Thoracic aorta (tissue), 2 donors: Measurements from ENCODE around the gene HAX1. TPM values are rescaled to one million over a fixed set of nuclear protein-coding genes. Genes with fewer than 3 reads are reported as not detected.
"Not testable (repeated sequence)": the region's sequence is repeated elsewhere in the genome, so short reads cannot be mapped to it uniquely, and the experiment has no call there.

ENCODE experiments used
- ATAC-seq: fragments of 150-250 bp; one replicate; pipeline ENCODE4 v1.8.0; 2017; ENCODE audit warnings: low read depth; ENCODE audit not compliant: insufficient number of reproducible peaks, low FRiP score
- DNase-seq: peaks from one replicate; pipeline ENCODE4 v3.0.0-alpha.2; 2020; ENCODE audit warnings: low spot score
- H3K27ac ChIP-seq, 2 donors: fragments of 200-600 bp; sonication (generic); 1 replicate in 1 of 2; 2 replicates in 1 of 2; pipeline ENCODE4 v1.5.1; 2016; ENCODE audit warnings: mild to moderate bottlenecking in 2 of 2, moderate library complexity in 2 of 2
- H3K27me3 ChIP-seq: fragments of 200-600 bp; sonication (generic); replicated peaks from 2 replicates; pipeline ENCODE4 v1.6.0; 2016; ENCODE audit warnings: mild to moderate bottlenecking; ENCODE audit not compliant: insufficient read depth
- H3K36me3 ChIP-seq: fragments of 200-600 bp; sonication (generic); one replicate; pipeline ENCODE4 v1.5.1; 2016
- H3K4me1 ChIP-seq, 2 donors: fragments of 200-600 bp; sonication (generic); 1 replicate in 1 of 2; 2 replicates in 1 of 2; pipeline versions ENCODE4 v1.5.1 to v1.6.0; 2016; ENCODE audit warnings: low read depth in 2 of 2, mild to moderate bottlenecking in 1 of 2; ENCODE audit not compliant: control insufficient read depth in 1 of 2
- H3K4me3 ChIP-seq: fragments of 200-600 bp; sonication (generic); 2 replicates; pipeline ENCODE4 v1.5.1; 2016; ENCODE audit warnings: mild to moderate bottlenecking
- H3K9me3 ChIP-seq: fragments of 200-600 bp; sonication (generic); 2 replicates; pipeline ENCODE4 v1.5.1; 2016
- total RNA-seq, 2 donors: library from RNA; depleted of rRNA; stranded (reverse); fragments of >200 nt; gene quantifications; one replicate each; pipeline versions ENCODE4 v1.1.0 to v1.2.3, GENCODE V29; 2016
- TF ChIP-seq, protein P1 (sequence below): fragments of 200-600 bp; sonication (generic); IDR thresholded peaks from one replicate; pipeline ENCODE4 v1.5.1; 2019; ENCODE audit warnings: antibody characterized with exemption

The HAX1 gene
- total RNA-seq, 2 donors from 2014 or later: 82.4 to 91.4 TPM

DNA sequence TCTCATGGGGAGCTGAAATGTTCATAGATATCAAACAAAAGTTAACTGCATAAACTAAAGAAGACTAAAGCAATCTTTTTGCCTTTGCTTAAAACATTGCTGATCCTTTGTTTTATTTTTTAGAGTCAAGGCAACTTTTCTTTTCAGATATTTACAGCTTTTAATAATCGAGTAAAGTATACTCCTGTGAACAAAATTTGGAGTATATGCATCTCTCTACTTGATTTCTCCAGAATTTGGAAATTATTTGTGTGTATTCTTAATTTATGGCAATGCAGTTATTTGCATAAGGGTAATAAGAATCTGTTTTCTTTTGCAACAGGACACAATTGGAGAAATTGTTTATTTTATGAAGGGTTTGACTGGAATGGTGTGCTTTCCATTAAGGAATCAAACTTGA, 44.3 kb downstream of the HAX1 start:
- DNase-seq: no peak
- no peaks in the 10 kb centered on the region for H3K36me3 ChIP-seq
- no peaks in the 10 kb centered on the region for H3K4me1 ChIP-seq
- ATAC-seq: no peak
- no peak overlapping the region for H3K27ac ChIP-seq
- no peaks in the 10 kb centered on the region for H3K27me3 ChIP-seq
- H3K9me3 ChIP-seq: no peaks in the 10 kb centered on the region
- TF ChIP-seq, protein P1, sequence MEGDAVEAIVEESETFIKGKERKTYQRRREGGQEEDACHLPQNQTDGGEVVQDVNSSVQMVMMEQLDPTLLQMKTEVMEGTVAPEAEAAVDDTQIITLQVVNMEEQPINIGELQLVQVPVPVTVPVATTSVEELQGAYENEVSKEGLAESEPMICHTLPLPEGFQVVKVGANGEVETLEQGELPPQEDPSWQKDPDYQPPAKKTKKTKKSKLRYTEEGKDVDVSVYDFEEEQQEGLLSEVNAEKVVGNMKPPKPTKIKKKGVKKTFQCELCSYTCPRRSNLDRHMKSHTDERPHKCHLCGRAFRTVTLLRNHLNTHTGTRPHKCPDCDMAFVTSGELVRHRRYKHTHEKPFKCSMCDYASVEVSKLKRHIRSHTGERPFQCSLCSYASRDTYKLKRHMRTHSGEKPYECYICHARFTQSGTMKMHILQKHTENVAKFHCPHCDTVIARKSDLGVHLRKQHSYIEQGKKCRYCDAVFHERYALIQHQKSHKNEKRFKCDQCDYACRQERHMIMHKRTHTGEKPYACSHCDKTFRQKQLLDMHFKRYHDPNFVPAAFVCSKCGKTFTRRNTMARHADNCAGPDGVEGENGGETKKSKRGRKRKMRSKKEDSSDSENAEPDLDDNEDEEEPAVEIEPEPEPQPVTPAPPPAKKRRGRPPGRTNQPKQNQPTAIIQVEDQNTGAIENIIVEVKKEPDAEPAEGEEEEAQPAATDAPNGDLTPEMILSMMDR: no peak
- H3K4me3 ChIP-seq: no peak overlapping the region

DNA sequence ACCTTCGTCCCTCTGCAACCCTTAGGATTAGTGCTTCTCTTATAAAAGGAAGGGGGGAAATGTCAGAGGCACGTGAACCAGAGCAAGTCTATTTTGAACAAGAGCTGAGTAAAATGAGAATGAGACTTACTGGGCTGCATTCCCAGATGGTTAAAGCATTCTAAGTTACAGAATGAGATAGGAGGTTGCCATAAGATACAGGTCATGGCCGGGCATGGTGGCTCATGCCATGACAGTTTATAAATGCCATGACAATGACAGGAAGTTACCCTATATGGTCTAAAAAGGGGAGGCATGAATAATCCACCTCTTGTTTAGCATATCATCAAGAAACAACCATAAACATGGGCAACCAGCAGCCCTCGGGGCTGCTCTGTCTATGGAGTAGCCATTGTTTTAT, 46.0 kb downstream of the HAX1 start:
- H3K4me3 ChIP-seq: no peak overlapping the region
- no peaks in the 10 kb centered on the region for H3K9me3 ChIP-seq
- H3K36me3 ChIP-seq: no peaks in the 10 kb centered on the region
- H3K27ac ChIP-seq: no peak overlapping the region
- ATAC-seq (no peak), DNase-seq (no peak)
- TF ChIP-seq, protein P1: no peak
- no peaks in the 10 kb centered on the region for H3K27me3 ChIP-seq
- H3K4me1 ChIP-seq: no peaks in the 10 kb centered on the region

DNA sequence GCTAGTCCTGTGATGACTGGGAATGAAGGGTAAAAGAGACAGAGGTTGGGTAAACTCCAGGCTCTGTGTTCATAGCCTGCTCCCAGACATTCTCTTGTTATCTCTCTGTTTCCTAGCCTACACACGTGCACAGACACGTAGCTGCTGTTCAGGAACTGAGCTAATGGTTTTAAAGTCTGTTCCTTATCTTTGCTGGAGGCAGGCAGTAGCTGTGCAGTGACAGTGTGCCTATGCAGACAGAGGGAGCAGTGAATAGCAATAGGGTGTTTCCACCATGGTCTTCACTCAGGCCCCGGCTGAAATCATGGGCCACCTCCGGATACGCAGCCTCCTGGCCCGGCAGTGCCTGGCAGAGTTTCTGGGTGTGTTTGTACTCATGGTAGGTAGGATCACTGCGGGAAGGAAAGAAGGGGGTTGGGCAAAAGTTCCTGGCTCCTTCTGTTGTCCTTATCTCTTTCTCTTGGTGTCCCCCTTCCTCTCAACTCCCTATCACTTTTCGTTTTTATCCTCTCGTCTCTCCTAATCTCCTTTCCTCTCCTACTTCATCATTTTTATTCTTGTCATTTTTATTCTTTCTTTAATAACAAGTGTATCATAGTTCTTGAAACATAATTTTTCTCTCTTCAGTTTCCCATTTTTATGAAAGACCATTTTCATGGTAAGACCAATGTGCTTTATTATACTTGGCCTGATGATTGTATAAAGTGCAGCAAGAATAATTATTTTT, 48.6 kb downstream of the HAX1 start, which contains the start of gene AQP10:
AQP10 (plus strand) TSS at position 212 of the 727 bp plus-strand sequence; CDS start at position 275, 63 bp downstream.
- no peaks in the 10 kb centered on the region for H3K36me3 ChIP-seq
- no peaks in the 10 kb centered on the region for H3K4me1 ChIP-seq
- TF ChIP-seq, protein P1: no peak
- ATAC-seq: no peak
- H3K4me3 ChIP-seq: no peak within 1 kb of the TSS
- no peak within 1 kb of the TSS for H3K27ac ChIP-seq
- no peaks in the 10 kb centered on the region for H3K9me3 ChIP-seq
- H3K27me3 ChIP-seq: no peaks in the 10 kb centered on the region
- no peak for DNase-seq

DNA sequence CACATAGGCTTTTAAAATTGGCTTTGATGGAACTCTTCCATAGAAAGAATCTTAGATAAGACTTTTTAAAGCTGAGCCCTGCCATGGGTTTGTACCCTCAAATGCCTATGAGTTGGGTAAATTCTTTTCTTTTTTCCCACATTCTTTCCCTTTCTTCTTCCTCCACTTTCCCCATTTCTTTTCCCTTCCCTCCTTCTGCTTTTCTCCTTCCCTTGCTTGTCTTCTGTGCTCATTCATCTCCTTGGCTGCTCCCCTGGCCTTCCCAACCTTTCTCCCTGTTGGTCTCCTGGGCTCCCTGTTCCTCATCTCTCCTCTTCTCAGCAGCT, 49.1 kb downstream of the HAX1 start:
- H3K4me3 ChIP-seq, H3K4me1 ChIP-seq, H3K9me3 ChIP-seq, H3K27ac ChIP-seq, H3K27me3 ChIP-seq, DNase-seq, H3K36me3 ChIP-seq, ATAC-seq: not testable (repeated sequence)

DNA sequence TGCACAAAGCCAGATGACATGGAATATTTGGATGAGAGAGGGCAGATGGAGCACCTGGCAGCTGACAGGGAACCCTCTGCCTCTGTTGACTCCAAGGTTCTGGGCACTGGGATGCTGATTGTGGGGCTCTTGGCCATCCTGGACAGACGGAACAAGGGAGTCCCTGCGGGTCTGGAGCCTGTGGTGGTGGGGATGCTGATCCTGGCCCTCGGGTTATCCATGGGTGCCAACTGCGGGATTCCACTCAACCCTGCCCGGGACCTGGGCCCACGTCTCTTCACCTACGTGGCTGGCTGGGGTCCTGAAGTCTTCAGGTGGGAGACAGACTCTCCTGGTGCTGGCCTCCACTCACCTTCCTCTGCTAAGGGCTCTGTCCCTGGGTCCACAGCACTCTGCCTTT, 51.1 kb downstream of the HAX1 start:
- Histone ChIP-seq H3K4me1 (peaks cover 17 to 19% of the 10 kb centered on the region in 2 donors), H3K36me3 (no peaks in the 10 kb centered on the region), H3K9me3 (no peaks in the 10 kb centered on the region), H3K27ac (no peak overlapping the region), H3K4me3 (no peak overlapping the region), H3K27me3 (no peaks in the 10 kb centered on the region)
- TF ChIP-seq, protein P1: no peak
- no peak for ATAC-seq
- DNase-seq: no peak

DNA sequence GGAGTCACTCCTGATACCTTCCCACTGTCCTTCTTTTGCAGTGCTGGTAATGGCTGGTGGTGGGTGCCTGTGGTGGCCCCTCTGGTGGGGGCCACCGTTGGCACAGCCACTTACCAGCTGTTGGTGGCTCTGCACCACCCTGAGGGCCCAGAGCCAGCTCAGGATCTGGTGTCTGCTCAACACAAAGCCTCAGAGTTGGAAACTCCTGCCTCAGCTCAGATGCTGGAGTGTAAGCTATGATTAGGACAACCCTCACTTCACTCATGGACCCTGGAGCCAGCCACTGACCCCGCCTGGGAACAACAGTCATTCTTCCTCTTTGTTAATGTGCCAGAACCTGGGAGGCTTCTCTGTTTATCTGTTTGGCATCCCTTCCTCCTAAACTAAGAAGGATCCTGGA, 51.8 kb downstream of the HAX1 start:
- DNase-seq (no peak), ATAC-seq (no peak)
- peak overlapping the region; percentile 99 to 100 for H3K27ac ChIP-seq
- peak overlapping the region; percentile 93 for H3K4me3 ChIP-seq
- TF ChIP-seq, protein P1: no peak
- no peaks in the 10 kb centered on the region for H3K9me3 ChIP-seq
- H3K36me3 ChIP-seq: no peaks in the 10 kb centered on the region
- peaks cover 23 to 24% of the 10 kb centered on the region in 2 donors for H3K4me1 ChIP-seq
- no peaks in the 10 kb centered on the region for H3K27me3 ChIP-seq
